ENCODE data around the gene ZC3H4. TPM values are rescaled to one million over a fixed set of nuclear protein-coding genes. Genes with fewer than 3 reads are reported as not detected.

ZC3H4 gene
- total RNA-seq, 1 experiment from 2014 or later = 45.1 TPM

DNA sequence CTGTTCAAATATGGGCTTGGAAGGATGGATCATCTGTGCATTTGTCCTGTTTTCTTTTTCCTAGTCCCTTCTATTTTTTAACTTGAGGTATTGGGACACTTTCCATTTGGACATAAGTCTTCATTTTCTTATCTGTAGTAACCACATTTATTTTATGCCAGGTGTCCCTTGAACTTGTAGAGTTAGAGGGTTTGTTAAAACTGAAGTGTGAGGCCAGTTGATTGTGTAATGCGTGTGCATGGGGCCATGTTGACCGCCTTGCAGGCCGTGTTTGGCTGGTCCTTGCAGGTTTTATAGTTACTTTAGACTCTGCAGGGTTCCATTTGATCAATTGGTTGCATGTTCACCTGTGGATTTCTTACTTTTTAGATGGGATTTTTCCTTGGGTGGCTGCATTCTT lies 38.1 kb upstream of the ZC3H4 start:
- ChIA-PET CTCF (no interaction called here), RAD21 (ENCODE audit: low non-redundant PET in 1 of 2, low total read pairs in 2 of 2, uncharacterized antibody in 2 of 2, unreplicated experiment in 2 of 2) (no interaction called here), POLR2A (no interaction called here)
- Histone ChIP-seq H3K9ac (ENCODE audit: low read length) (no peak overlapping the region), H2AFZ (ENCODE audit: low read depth, low read length, poor library complexity, severe bottlenecking) (no peak overlapping the region), H4K20me1 (ENCODE audit: insufficient read depth) (peaks cover 9% of the 10 kb centered on the region; the same call in 1 of the 2 replicates), H3K36me3 (ENCODE audit: control insufficient read depth in 1 of 2, insufficient read depth in 2 of 2, low read length in 2 of 2) (peaks cover 44 to 71% of the 10 kb centered on the region in 2 experiments), H3K27me3 (ENCODE audit: insufficient read depth, low read length) (no peaks in the 10 kb centered on the region), H3K4me3 (replicated peaks in 1 of 2; ENCODE audit: low read depth in 1 of 2, low read length in 2 of 2) (no peak overlapping the region), H3K79me2 (ENCODE audit: insufficient read depth, low read length) (peaks cover 93% of the 10 kb centered on the region), H3K27ac (ENCODE audit: low read depth, low read length) (peak overlapping the region; percentile 31; the same call in 1 of the 2 replicates), H3K9me3 (ENCODE audit: control insufficient read depth in 1 of 2, insufficient read depth in 1 of 2, low read depth in 1 of 2, low read length in 2 of 2) (no peaks in the 10 kb centered on the region), H3K9me2 (ENCODE audit: insufficient read depth) (no peaks in the 10 kb centered on the region), H3K4me2 (ENCODE audit: low read length) (no peak overlapping the region), H3K4me1 (ENCODE audit: control insufficient read depth in 1 of 2, insufficient read depth in 2 of 2, low read length in 2 of 2) (peaks cover 14 to 29% of the 10 kb centered on the region in 2 experiments; a peak in 3 of 4 replicates)
- intact Hi-C loops (cut with micrococcal nuclease) = no loop called here
- DNase-seq (ENCODE audit: low read depth, low spot score) (no peak), ATAC-seq (no peak)
- no TSS peak for BruUV-seq (replicated peaks)
- TF ChIP-seq SIN3A (IDR thresholded peaks at IDR 0.05; ENCODE audit: low read depth) = no peak
- TF ChIP-seq FOSL1 (IDR thresholded peaks at IDR 0.05; ENCODE audit: low read depth) = no peak
- no peak for TF ChIP-seq TCF7L2 (IDR thresholded peaks at IDR 0.05; ENCODE audit: borderline replicate concordance, extremely low read depth, insufficient read depth, insufficient read length)
- TF ChIP-seq CBX3 (IDR thresholded peaks at IDR 0.05; ENCODE audit: low read depth) = no peak
- TF ChIP-seq, protein P1, sequence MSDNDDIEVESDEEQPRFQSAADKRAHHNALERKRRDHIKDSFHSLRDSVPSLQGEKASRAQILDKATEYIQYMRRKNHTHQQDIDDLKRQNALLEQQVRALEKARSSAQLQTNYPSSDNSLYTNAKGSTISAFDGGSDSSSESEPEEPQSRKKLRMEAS (IDR thresholded peaks at IDR 0.05) = no peak
- TF ChIP-seq ZFX (IDR thresholded peaks at IDR 0.05) = no peak
- no peak for TF ChIP-seq EGR1 (IDR thresholded peaks at IDR 0.05; ENCODE audit: low read depth)
- no peak for TF ChIP-seq EZH2phosphoT487 (IDR thresholded peaks at IDR 0.05; ENCODE audit: borderline replicate concordance)
- no peak for TF ChIP-seq RAD21 (IDR thresholded peaks at IDR 0.05; ENCODE audit: low read depth)
- TF ChIP-seq, protein P2, sequence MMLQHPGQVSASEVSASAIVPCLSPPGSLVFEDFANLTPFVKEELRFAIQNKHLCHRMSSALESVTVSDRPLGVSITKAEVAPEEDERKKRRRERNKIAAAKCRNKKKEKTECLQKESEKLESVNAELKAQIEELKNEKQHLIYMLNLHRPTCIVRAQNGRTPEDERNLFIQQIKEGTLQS (IDR thresholded peaks at IDR 0.05) = no peak
- no peak for TF ChIP-seq SP1 (IDR thresholded peaks at IDR 0.05; ENCODE audit: low read depth)
- TF ChIP-seq EZH2 (IDR thresholded peaks at IDR 0.05) = no peak
- TF ChIP-seq YY1 (IDR thresholded peaks at IDR 0.05; ENCODE audit: extremely low read depth, insufficient replicate concordance, low read depth, low read length) = no peak
- TF ChIP-seq JUND (IDR thresholded peaks at IDR 0.05) = no peak
- TF ChIP-seq ZNF274 (IDR thresholded peaks at IDR 0.05; ENCODE audit: low read depth, low read length) = no peak
- no peak for TF ChIP-seq ELF1 (IDR thresholded peaks at IDR 0.05; ENCODE audit: borderline replicate concordance, low read depth)
